K562 (cell line): ENCODE results near the gene BTBD17. TPM values are rescaled to one million over a fixed set of nuclear protein-coding genes. Genes with fewer than 3 reads are reported as not detected.

ENCODE experiments used
- ATF1 ChIP-seq, 2 experiments: fragments of 450-650 bp in 1 of 2; IDR thresholded peaks; 2 replicates each; pipeline ENCODE4 v1.6.1; 2016; ENCODE audit warnings: missing compliant biosample characterization in 1 of 2, missing genetic modification characterization in 1 of 2
- BACH1 ChIP-seq: fragments of 200-800 bp; sonication (Bioruptor generic); IDR thresholded peaks from 2 replicates; pipeline ENCODE4 v1.6.1; 2016; ENCODE audit warnings: missing genetic modification characterization, missing compliant biosample characterization
- CTCFL ChIP-seq: IDR thresholded peaks from 2 replicates; pipeline ENCODE4 v1.6.1; 2011; ENCODE audit warnings: borderline replicate concordance, low read depth, mild to moderate bottlenecking, moderate library complexity, low read length; ENCODE audit not compliant: insufficient read depth, poor library complexity, severe bottlenecking
- ESRRA ChIP-seq: fragments of 450-650 bp; IDR thresholded peaks from 2 replicates; pipeline ENCODE4 v1.6.1; 2014; ENCODE audit warnings: low read depth, mild to moderate bottlenecking, moderate library complexity, borderline replicate concordance
- HMG20B ChIP-seq: fragments of 250-450 bp; sonication (Bioruptor Pico); IDR thresholded peaks from 2 replicates; pipeline ENCODE4 v1.5.0; 2021; ENCODE audit warnings: mild to moderate bottlenecking
- HSF4 ChIP-seq: fragments of 250-450 bp; sonication (Bioruptor Pico); IDR thresholded peaks from 2 replicates; pipeline ENCODE4 v2.1.2; 2022; ENCODE audit warnings: mild to moderate bottlenecking, moderate library complexity, borderline replicate concordance
- NR2F6 ChIP-seq: fragments of 450-650 bp; formaldehyde crosslinking; IDR thresholded peaks from 2 replicates; pipeline ENCODE4 v1.4.0; 2020; ENCODE audit warnings: mild to moderate bottlenecking
- ZNF184 ChIP-seq: sonication (generic); formaldehyde crosslinking; IDR thresholded peaks from 2 replicates; pipeline ENCODE4 v1.5.0; 2020; ENCODE audit warnings: missing genetic modification reagents
- ZNF707 ChIP-seq: fragments of 250-450 bp; sonication (Bioruptor Pico); conservative IDR thresholded peaks from 2 replicates; pipeline ENCODE4 v1.8.0; 2022; ENCODE audit warnings: inconsistent platforms, mild to moderate bottlenecking, moderate library complexity
- polyA plus RNA-seq, 8 experiments: library from polyadenylated mRNA; depleted of rRNA in 4 of 8; stranded (reverse) in 5 of 8; unstranded in 3 of 8; fragments of >200 nt; fragmentation: Nextera tagmentation in 2 of 8; fragmentation: Illumina TruSeq in 1 of 8; extraction: Ambion mirVana in 2 of 8; extraction: Trizol in 1 of 8; gene quantifications; 2 replicates each; pipeline versions ENCODE4 v1.2.1 to v1.2.3, GENCODE V29; 2011 to 2014; ENCODE audit warnings: inconsistent platforms in 1 of 8, missing spikeins in 1 of 8
- total RNA-seq, 7 experiments: library from RNA; depleted of rRNA in 6 of 7; stranded (reverse); fragments of >200 nt in 6 of 7; fragmentation: Illumina TruSeq in 2 of 7; extraction: Trizol in 2 of 7; gene quantifications; 2 replicates each; pipeline versions ENCODE4 v1.2.1 to v1.2.3, GENCODE V29; 2011 to 2021; ENCODE audit warnings: low replicate concordance in 1 of 7
- TF ChIP-seq, protein P1 (sequence below): fragments of 250-450 bp; sonication (Bioruptor Pico); IDR thresholded peaks from 2 replicates; pipeline ENCODE4 v1.5.0; 2020; ENCODE audit warnings: mild to moderate bottlenecking, borderline replicate concordance
- TF ChIP-seq, protein P2 (sequence below), 3 experiments: fragments of 200-800 bp in 1 of 3; sonication (Bioruptor generic) in 1 of 3; sonication (generic) in 1 of 3; formaldehyde crosslinking in 1 of 3; IDR thresholded peaks; 2 replicates each; pipeline versions ENCODE4 v1.6.1 to v1.8.0; 2016 to 2022; ENCODE audit warnings: mild to moderate bottlenecking in 2 of 3, missing compliant biosample characterization in 2 of 3, missing genetic modification characterization in 2 of 3, missing genetic modification reagents in 1 of 3

BTBD17 gene
- total and polyA plus RNA-seq, 9 of the 15 experiments (the other 6 are each of a cell fraction or from before 2014, with no cell fraction given), result not detected

- no peak for TF ChIP-seq CTCFL
- no peak for TF ChIP-seq HSF4 (CRISPR knock-in tag)
- no peak for TF ChIP-seq BACH1 (tag)
- TF ChIP-seq, protein P1, sequence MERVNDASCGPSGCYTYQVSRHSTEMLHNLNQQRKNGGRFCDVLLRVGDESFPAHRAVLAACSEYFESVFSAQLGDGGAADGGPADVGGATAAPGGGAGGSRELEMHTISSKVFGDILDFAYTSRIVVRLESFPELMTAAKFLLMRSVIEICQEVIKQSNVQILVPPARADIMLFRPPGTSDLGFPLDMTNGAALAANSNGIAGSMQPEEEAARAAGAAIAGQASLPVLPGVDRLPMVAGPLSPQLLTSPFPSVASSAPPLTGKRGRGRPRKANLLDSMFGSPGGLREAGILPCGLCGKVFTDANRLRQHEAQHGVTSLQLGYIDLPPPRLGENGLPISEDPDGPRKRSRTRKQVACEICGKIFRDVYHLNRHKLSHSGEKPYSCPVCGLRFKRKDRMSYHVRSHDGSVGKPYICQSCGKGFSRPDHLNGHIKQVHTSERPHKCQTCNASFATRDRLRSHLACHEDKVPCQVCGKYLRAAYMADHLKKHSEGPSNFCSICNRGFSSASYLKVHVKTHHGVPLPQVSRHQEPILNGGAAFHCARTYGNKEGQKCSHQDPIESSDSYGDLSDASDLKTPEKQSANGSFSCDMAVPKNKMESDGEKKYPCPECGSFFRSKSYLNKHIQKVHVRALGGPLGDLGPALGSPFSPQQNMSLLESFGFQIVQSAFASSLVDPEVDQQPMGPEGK (CRISPR knock-in tag), result no peak
- no peak for TF ChIP-seq HMG20B (CRISPR knock-in tag)
- TF ChIP-seq ZNF707 (CRISPR knock-in tag), result no peak
- TF ChIP-seq, protein P2, sequence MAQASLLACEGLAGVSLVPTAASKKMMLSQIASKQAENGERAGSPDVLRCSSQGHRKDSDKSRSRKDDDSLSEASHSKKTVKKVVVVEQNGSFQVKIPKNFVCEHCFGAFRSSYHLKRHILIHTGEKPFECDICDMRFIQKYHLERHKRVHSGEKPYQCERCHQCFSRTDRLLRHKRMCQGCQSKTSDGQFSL (CRISPR knock-in tag; IDR thresholded peaks at IDR 0.05), result no peak
- TF ChIP-seq, protein P2 (tag; IDR thresholded peaks at IDR 0.05), result no peak
- TF ChIP-seq ATF1 (CRISPR knock-in tag; IDR thresholded peaks at IDR 0.05), result no peak
- TF ChIP-seq ATF1 (tag; IDR thresholded peaks at IDR 0.05), result no peak
- TF ChIP-seq NR2F6 (CRISPR knock-in tag), result no peak
- TF ChIP-seq ZNF184 (CRISPR knock-in tag), result no peak
- no peak for TF ChIP-seq ESRRA
Observed at GRCh38 chr17:74344658-74345057, 17.0 kb downstream of the BTBD17 start (continued).
